ENCODE measurements around the gene PCLO.

The PCLO gene

DNA sequence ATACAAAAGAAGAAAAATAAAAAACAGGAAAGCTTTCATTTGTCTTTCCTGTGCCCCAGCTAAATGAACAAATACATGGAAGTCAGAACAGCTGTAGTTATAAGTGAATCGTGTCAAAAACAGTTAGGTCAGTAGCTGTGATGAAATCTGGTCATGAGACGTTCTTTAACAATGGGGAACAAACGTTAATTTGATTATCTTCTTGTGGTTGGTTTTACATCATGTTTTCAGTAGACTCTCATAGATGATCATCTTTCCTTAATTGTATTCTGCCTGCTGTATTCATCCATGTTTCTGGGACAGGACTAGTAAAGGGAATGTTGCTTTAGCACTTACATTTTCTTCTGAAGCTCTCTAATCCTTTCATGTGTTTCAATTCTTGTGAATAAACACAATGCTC lies 97.0 kb downstream of the PCLO start:
- H3K4me3 ChIP-seq (ENCODE audit: control insufficient read depth, low read depth, low read length), result no peak overlapping the region
- no peak for DNase-seq (ENCODE audit: low read depth)
- TF ChIP-seq, protein P1, sequence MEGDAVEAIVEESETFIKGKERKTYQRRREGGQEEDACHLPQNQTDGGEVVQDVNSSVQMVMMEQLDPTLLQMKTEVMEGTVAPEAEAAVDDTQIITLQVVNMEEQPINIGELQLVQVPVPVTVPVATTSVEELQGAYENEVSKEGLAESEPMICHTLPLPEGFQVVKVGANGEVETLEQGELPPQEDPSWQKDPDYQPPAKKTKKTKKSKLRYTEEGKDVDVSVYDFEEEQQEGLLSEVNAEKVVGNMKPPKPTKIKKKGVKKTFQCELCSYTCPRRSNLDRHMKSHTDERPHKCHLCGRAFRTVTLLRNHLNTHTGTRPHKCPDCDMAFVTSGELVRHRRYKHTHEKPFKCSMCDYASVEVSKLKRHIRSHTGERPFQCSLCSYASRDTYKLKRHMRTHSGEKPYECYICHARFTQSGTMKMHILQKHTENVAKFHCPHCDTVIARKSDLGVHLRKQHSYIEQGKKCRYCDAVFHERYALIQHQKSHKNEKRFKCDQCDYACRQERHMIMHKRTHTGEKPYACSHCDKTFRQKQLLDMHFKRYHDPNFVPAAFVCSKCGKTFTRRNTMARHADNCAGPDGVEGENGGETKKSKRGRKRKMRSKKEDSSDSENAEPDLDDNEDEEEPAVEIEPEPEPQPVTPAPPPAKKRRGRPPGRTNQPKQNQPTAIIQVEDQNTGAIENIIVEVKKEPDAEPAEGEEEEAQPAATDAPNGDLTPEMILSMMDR (conservative IDR thresholded peaks at IDR 0.05; ENCODE audit: control insufficient read depth, insufficient read depth, low read depth, low read length), result no peak

DNA sequence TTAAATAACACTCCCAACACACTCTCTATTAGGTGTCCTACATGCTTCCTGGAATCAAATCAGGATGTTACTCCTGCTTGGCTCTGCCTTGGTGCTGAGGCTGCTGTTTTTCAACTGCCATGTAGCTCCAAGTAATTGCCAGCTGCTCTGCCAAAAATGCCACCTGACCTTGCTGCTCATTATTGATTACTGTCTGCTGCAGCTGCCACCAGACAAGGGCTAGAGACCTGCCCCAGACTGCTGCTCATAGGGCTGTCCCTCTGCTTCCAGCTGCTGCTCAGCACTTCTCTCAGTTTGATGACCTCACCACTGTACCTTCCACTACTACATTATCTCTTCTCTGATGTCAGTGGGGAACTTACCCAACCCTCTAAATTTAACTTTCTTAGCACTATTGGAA lies 102.5 kb downstream of the PCLO start:
- no peak overlapping the region for H3K4me3 ChIP-seq (ENCODE audit: control insufficient read depth, low read depth, low read length)
- TF ChIP-seq, protein P1 (conservative IDR thresholded peaks at IDR 0.05; ENCODE audit: control insufficient read depth, insufficient read depth, low read depth, low read length), result no peak
- no peak for DNase-seq (ENCODE audit: low read depth)

DNA sequence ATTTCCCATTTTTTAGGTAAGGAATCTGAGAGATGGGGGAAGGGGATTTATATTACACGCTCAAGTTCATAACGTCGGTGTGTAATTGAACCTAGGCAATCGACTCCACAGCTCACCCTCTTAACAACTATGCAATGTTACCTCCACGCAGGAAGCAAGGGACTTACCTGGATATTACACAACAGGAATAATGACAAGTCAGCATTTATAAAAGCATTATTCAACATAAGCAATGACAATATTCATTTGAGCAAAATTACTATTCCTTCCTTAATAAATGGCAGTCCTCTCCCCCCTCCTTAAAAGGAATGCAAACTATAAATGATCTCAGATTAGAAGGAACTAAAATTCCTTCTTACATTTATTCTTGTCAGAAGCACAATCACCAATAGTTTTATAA lies 104.0 kb downstream of the PCLO start:
- H3K4me3 ChIP-seq (ENCODE audit: control insufficient read depth, low read depth, low read length), result no peak overlapping the region
- TF ChIP-seq, protein P1 (conservative IDR thresholded peaks at IDR 0.05; ENCODE audit: control insufficient read depth, insufficient read depth, low read depth, low read length), result no peak
- no peak for DNase-seq (ENCODE audit: low read depth)

DNA sequence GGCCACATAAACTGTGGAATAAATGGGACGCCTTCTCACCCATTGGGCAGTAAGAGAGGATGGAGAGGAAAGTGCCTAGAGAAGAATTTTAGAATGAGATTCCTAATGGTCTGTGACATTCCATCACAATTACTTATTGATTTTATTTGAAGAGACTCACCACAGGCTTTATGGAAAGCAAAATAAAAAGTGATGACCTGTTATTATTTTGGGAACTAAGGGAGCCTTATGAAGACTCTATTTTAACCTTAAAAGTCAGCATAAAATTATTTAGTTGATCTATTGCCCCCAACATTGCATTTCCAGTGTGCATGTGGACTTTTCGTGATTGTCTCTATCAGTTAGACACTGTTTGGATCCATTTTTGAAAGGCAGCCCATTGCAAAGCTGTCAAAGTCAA lies 107.5 kb downstream of the PCLO start:
- TF ChIP-seq, protein P1 (conservative IDR thresholded peaks at IDR 0.05; ENCODE audit: control insufficient read depth, insufficient read depth, low read depth, low read length), result no peak
- H3K4me3 ChIP-seq (ENCODE audit: control insufficient read depth, low read depth, low read length), result no peak overlapping the region
- no peak for DNase-seq (ENCODE audit: low read depth)

DNA sequence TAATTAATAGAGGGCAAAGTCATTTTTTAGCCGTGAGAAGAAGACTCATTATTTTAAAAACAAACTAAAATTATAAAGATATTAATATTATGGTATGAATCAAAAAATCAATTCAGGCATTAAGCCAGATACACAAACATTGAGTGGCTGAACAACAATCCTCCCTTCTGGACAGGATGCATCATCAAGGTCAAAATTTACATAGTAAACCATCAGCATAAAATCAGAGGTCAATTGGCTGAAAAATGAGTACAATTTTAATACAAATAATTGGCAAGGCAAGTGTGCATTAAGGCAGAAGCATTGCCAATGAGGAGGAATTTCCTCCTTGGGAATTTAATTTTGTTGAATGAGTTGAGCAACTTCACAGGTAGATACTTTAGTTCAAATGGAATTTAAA lies 108.2 kb downstream of the PCLO start:
- TF ChIP-seq, protein P1 (conservative IDR thresholded peaks at IDR 0.05; ENCODE audit: control insufficient read depth, insufficient read depth, low read depth, low read length), result no peak
- DNase-seq (ENCODE audit: low read depth), result no peak
- H3K4me3 ChIP-seq (ENCODE audit: control insufficient read depth, low read depth, low read length), result no peak overlapping the region

DNA sequence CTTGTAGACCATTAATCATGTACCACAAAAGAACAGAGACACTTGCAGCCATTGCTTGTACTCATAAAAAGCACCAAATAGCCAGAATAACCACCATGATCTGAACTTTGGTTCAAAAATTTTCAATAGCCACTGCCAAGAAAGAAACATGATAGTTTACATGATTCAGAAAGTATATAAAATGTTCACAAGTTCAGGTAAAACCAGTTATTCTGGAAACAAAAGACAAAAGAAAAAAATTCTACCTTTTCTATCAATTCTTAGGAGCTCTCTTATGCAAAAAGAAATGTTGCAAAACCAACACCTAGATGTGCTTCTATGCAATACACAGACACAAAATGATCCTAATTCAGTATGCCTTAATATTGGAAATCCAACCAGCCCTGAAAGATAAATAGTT lies 108.7 kb downstream of the PCLO start:
- TF ChIP-seq, protein P1 (conservative IDR thresholded peaks at IDR 0.05; ENCODE audit: control insufficient read depth, insufficient read depth, low read depth, low read length), result no peak
- no peak overlapping the region for H3K4me3 ChIP-seq (ENCODE audit: control insufficient read depth, low read depth, low read length)
- DNase-seq (ENCODE audit: low read depth), result no peak

DNA sequence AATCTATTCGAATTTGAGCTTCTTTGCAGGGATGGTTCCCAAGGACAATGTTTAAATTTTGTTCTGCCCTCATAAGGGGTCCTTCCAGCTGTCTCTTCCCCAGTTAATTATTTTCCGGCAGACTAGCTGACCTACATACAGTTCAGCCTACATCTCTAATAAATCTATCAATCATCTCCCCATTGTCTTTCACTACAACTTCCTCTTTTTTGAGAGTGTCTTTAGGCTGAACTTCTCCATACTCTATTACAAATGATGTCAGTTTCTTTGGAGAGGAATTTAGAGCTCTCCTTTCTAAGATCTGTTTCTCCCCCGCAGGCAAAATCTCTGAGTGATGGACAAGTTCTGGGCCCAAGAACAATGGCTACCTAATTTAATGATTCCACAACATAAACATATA lies 122.2 kb downstream of the PCLO start:
- TF ChIP-seq, protein P1 (conservative IDR thresholded peaks at IDR 0.05; ENCODE audit: control insufficient read depth, insufficient read depth, low read depth, low read length), result no peak
- no peak for DNase-seq (ENCODE audit: low read depth)
- H3K4me3 ChIP-seq (ENCODE audit: control insufficient read depth, low read depth, low read length), result no peak overlapping the region

All from fibroblast of mammary gland (primary cell).